ENCODE measurements around the gene SIAH2. TPM values are rescaled to one million over a fixed set of nuclear protein-coding genes. Genes with fewer than 3 reads are reported as not detected.

The SIAH2 gene
- total RNA-seq, 2 donors from 2014 or later = 17.1 to 30.3 TPM

DNA sequence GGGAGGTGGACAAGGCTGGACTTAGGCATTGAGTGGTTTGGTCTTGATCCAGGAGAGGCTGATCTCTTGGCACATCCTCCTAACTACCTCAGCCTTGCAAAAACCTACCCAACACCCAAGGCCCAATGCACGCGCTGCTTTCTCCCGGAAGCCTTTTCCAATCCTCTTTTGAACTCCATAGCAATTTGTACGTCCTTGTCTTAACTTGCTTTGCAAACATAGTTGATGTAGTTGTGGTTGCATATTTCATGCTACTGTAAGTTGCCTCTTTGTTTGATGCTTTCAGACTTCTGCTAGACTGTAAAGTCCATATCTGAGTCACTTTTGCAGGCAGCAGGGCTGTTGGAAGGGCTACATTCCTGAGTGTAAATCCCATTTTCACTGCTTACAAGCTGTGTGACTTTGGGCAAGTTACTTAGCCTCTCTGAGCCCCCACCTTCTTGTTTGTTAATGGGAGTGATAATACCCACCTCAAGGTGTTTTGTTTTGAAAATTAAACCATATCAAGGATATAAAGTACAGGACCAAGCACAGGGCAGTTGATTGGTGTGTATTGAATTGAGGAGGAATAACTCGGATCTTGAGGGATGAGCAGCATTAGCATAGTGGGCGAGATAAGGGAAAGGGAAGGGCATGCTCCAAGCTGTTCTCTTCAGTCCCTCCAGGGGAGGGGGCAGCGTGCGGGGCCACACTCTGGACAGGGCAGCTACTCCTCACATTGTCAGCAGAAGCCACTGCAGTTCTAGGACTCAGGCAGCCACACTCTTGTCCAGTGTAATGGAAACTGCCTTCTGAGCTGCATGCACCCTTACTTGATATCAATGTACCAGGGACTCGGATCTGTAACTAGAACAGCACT, 28.8 kb downstream of the SIAH2 start:
- no peak overlapping the region for H3K4me3 ChIP-seq
- no peak overlapping the region for H3K27ac ChIP-seq
- H3K36me3 ChIP-seq (replicated peaks in 1 of 2; ENCODE audit: insufficient read depth in 1 of 2, low read depth in 2 of 2) = no peaks in the 10 kb centered on the region
- peaks cover 30% of the 10 kb centered on the region for H3K4me1 ChIP-seq
- TF ChIP-seq, protein P1, sequence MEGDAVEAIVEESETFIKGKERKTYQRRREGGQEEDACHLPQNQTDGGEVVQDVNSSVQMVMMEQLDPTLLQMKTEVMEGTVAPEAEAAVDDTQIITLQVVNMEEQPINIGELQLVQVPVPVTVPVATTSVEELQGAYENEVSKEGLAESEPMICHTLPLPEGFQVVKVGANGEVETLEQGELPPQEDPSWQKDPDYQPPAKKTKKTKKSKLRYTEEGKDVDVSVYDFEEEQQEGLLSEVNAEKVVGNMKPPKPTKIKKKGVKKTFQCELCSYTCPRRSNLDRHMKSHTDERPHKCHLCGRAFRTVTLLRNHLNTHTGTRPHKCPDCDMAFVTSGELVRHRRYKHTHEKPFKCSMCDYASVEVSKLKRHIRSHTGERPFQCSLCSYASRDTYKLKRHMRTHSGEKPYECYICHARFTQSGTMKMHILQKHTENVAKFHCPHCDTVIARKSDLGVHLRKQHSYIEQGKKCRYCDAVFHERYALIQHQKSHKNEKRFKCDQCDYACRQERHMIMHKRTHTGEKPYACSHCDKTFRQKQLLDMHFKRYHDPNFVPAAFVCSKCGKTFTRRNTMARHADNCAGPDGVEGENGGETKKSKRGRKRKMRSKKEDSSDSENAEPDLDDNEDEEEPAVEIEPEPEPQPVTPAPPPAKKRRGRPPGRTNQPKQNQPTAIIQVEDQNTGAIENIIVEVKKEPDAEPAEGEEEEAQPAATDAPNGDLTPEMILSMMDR (IDR thresholded peaks at IDR 0.05) = no peak
- TF ChIP-seq POLR2A (IDR thresholded peaks at IDR 0.05) = no peak
- no peak for DNase-seq
- intact Hi-C loops (cut with DNase I) = loop anchor here (5.0 kb wide), 1 partner anchor 38 kb away; no protein-coding TSS in a partner anchor
- no peak for ATAC-seq
- 87 to 92% methylated on average over 8 to 9 of the region's 9 CpGs for WGBS, 2 donors
- no peaks in the 10 kb centered on the region for H3K9me3 ChIP-seq
- no peaks in the 10 kb centered on the region for H3K27me3 ChIP-seq

DNA sequence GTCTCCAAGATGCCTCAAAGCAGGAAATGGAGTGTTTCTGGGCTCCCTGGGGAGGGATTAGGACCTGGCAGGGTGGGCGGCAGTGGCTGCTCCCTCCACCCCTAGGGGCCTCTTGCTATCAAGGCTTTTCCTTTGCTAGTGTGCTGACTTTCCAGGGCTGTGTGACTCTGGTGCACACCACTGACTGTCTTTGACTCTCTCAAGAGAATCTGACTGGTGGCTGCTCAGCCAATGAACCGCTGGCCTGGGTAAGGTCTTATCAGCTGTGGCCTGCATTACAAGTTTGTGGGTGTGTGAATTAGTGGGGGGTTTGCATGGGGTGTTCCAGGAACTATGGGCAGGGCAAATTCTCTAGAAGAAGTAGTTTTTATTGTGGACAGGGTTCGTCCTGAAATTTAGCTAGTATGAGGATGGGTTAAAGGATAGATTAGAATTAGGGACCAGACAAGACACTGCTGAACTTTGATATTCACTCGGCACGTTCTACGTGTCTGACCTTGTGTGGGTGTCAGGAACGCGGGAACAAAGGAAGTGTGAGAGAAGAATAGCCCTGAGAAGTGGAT, 29.5 kb downstream of the SIAH2 start:
- intact Hi-C loops (cut with DNase I) = loop anchor here (5.0 kb wide), 1 partner anchor 39 kb away; no protein-coding TSS in a partner anchor
- no peak overlapping the region for H3K4me3 ChIP-seq

DNA sequence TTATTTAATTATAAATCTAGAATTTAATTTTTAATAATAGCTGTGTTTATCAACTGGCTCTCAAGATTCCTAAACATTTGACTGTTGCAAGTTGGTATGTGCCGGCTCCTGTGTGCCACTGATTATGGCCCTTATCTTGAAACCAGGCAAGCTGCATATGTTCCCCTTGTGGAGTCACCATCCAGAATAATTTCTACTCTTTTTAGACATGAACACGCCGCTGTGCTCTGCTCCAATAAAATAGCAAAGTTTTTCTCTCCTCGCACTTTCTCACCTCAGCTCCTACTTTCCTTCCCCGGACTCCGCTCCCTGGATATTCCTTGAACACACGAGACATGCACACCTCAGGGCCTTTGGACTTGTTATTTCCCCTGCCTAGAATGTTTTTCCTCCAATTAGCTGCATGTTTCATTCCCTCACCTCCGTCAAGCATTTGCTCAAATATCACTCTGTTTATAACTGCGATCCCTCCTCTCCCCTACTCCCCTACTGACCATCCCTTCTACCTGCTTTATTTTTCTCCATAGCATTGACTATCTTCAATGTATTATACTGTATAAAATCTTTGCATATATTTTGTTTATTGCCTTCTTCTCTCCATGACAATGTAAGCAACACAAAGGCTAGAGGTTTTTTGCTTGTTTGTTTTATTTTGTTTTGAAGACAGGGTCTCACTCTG, 33.1 kb downstream of the SIAH2 start:
- H3K27me3 ChIP-seq = no peaks in the 10 kb centered on the region
- DNase-seq (no peak), ATAC-seq (no peak)
- H3K36me3 ChIP-seq (replicated peaks in 1 of 2; ENCODE audit: insufficient read depth in 1 of 2, low read depth in 2 of 2) = no peaks in the 10 kb centered on the region
- no peaks in the 10 kb centered on the region for H3K4me1 ChIP-seq
- WGBS, 2 donors = 76 to 84% methylated on average over 9 of the region's 9 CpGs
- no peak overlapping the region for H3K4me3 ChIP-seq
- H3K9me3 ChIP-seq = no peaks in the 10 kb centered on the region
- intact Hi-C loops (cut with DNase I) = loop anchor here (5.0 kb wide), 1 partner anchor 42 kb away; no protein-coding TSS in a partner anchor
- H3K27ac ChIP-seq = no peak overlapping the region
- TF ChIP-seq POLR2A (IDR thresholded peaks at IDR 0.05) = no peak
- TF ChIP-seq, protein P1 (IDR thresholded peaks at IDR 0.05) = no peak

More for the DNA sequence above, 29.5 kb downstream of the SIAH2 start:
- TF ChIP-seq POLR2A (IDR thresholded peaks at IDR 0.05) = no peak
- TF ChIP-seq, protein P1 (IDR thresholded peaks at IDR 0.05) = no peak
- H3K4me1 ChIP-seq = peaks cover 24% of the 10 kb centered on the region
- no peaks in the 10 kb centered on the region for H3K36me3 ChIP-seq (replicated peaks in 1 of 2; ENCODE audit: insufficient read depth in 1 of 2, low read depth in 2 of 2)
- WGBS, 2 donors = 74 to 75% methylated on average over 8 of the region's 8 CpGs
- no peak overlapping the region for H3K27ac ChIP-seq
- ATAC-seq (no peak), DNase-seq (no peak)
- no peaks in the 10 kb centered on the region for H3K9me3 ChIP-seq
- H3K27me3 ChIP-seq = no peaks in the 10 kb centered on the region

DNA sequence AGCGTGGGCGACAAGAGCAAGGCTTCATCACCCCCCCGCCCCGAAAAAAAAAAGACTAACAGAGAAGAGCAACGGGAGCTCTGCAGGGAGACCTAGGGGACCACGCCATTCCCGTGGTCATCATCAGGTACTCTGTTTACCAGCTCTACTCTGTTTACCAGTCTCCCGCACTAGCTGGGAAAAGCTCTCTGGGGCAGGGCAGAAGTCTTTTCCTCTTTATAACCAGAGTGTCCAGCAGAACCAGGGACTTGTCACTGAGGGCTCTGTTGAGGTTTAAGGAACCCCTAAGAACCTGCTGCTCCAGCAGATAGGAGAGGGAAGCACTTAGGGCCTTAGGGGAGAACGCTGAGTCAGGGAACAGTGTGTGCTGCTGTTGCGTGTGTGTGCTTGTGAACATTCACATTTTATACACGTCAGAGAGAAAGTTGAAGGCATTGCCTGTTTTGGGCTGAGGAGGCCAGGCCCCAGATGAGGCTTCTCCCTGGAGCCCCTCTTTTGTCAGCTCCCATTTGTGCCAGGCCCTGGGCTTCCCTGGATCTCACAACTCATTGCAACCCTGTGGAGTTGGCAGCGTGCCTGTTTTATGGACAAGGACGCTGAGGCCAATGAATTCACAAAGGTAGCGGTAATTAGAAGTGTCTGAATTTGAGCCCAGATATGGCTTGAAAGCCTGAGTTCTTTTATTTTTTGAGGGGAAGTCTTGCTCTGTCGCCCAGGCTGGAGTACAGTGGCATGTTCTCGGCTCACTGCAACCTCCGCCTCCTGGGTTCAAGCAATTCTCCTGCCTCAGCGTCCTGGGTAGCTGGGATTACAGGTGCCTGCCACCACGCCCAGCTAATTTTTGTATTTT, 35.1 kb downstream of the SIAH2 start:
- Histone ChIP-seq H3K4me3 (no peak overlapping the region), H3K9me3 (no peaks in the 10 kb centered on the region), H3K4me1 (no peaks in the 10 kb centered on the region), H3K27me3 (no peaks in the 10 kb centered on the region), H3K36me3 (replicated peaks in 1 of 2; ENCODE audit: insufficient read depth in 1 of 2, low read depth in 2 of 2) (no peaks in the 10 kb centered on the region), H3K27ac (peak overlapping the region in 1 of 4 donors; percentile 39)
- DNase-seq (peak in 3 of 4 donors; percentile 17 to 74 (median 25)), ATAC-seq (no peak)
- intact Hi-C loops (cut with DNase I) = no loop called here
- TF ChIP-seq, protein P1 (IDR thresholded peaks at IDR 0.05) = no peak
- peak in 1 of 3 donors; percentile 45 for TF ChIP-seq POLR2A (IDR thresholded peaks at IDR 0.05)
- 82 to 85% methylated on average over 19 of the region's 19 CpGs for WGBS, 2 donors
